Transverse colon (tissue), 4 donors: ENCODE data around the gene GNA14. TPM values are rescaled to one million over a fixed set of nuclear protein-coding genes. Genes with fewer than 3 reads are reported as not detected.
"Not testable (repeated sequence)": the region's sequence is repeated elsewhere in the genome, so short reads cannot be mapped to it uniquely, and the experiment has no call there.

Source experiments
- DNase-seq: peaks from one replicate; pipeline ENCODE4 v3.0.0-alpha.2; 2019
- H3K27ac ChIP-seq, 4 donors: fragments of 200-600 bp; sonication (generic); 2 replicates each; pipeline ENCODE4 v1.5.1; 2016 to 2018; ENCODE audit warnings: inconsistent platforms in 4 of 4
- H3K27me3 ChIP-seq: fragments of 200-600 bp; sonication (generic); 2 replicates; pipeline ENCODE4 v1.5.1; 2017; ENCODE audit warnings: inconsistent platforms
- H3K36me3 ChIP-seq, 4 donors: fragments of 200-600 bp; sonication (generic); 2 replicates each; pipeline ENCODE4 v1.5.1; 2017 to 2019; ENCODE audit warnings: inconsistent platforms in 4 of 4
- H3K4me1 ChIP-seq, 4 donors: fragments of 200-600 bp; sonication (generic); 2 replicates each; pipeline ENCODE4 v1.5.1; 2017 to 2020; ENCODE audit warnings: inconsistent platforms in 4 of 4
- H3K4me3 ChIP-seq, 4 donors: fragments of 200-600 bp; sonication (generic); 1 replicate in 1 of 4; 2 replicates in 3 of 4; pipeline versions ENCODE4 v1.5.1 to v1.6.1; 2017 to 2019; ENCODE audit warnings: inconsistent platforms in 4 of 4
- H3K9me3 ChIP-seq, 2 donors: fragments of 200-600 bp; sonication (generic); 2 replicates each; pipeline ENCODE4 v1.5.1; 2017 to 2019; ENCODE audit warnings: inconsistent platforms in 2 of 2
- EP300 ChIP-seq: sonication (generic); formaldehyde crosslinking; IDR thresholded peaks from one replicate; pipeline ENCODE4 v1.6.1; 2017; ENCODE audit warnings: antibody characterized with exemption, low read depth
- POLR2A ChIP-seq: fragments of 450-650 bp; IDR thresholded peaks from one replicate; pipeline ENCODE4 v1.6.1; 2016; ENCODE audit warnings: antibody characterized with exemption, mild to moderate bottlenecking, moderate library complexity
- POLR2AphosphoS5 ChIP-seq, 3 donors: sonication (generic); formaldehyde crosslinking; IDR thresholded peaks; one replicate each; pipeline ENCODE4 v1.6.1; 2016; ENCODE audit warnings: antibody characterized with exemption in 3 of 3
- WGBS, 2 donors: methylation state at CpG; one replicate each; pipeline ENCODE4 v1.1.5; 2018; ENCODE audit warnings: low coverage in 1 of 2; 5-methylcytosine and 5-hydroxymethylcytosine counted together
- in situ Hi-C, 4 donors: fragments of 200-750 bp; cut with MboI; loops; one replicate each; pipeline versions ENCODE4 v1.15.0 to v1.15.1; 2017; ENCODE audit warnings: low sequenced_read_pairs in 3 of 4, low pct_ligation_motif_present in 1 of 4, low pct_unique_long_range_greater_than_20kb in 1 of 4
- intact Hi-C: fragments of 100-400 bp; cut with DNase I; formaldehyde crosslinking; loops from one replicate; pipeline ENCODE4 v1.15.1; 2023; ENCODE audit warnings: low total_unique reads
- total RNA-seq, 4 donors: library from RNA; depleted of rRNA; stranded (reverse); fragments of >200 nt; gene quantifications; one replicate each; pipeline ENCODE4 v1.1.0, GENCODE V29; 2016
- TF ChIP-seq, protein P1 (sequence below), 5 experiments: fragments of 200-600 bp in 3 of 5; fragments of 450-650 bp in 2 of 5; sonication (generic) in 3 of 5; IDR thresholded peaks; 1 replicate in 2 of 5; 2 replicates in 3 of 5; pipeline ENCODE4 v1.5.1; 2016 to 2017; ENCODE audit warnings: antibody characterized with exemption in 5 of 5, inconsistent platforms in 3 of 5, mild to moderate bottlenecking in 2 of 5, moderate library complexity in 1 of 5

Gene GNA14
- total RNA-seq, 4 donors from 2014 or later, result 9.4 to 64.9 (median 16.9) TPM

DNA sequence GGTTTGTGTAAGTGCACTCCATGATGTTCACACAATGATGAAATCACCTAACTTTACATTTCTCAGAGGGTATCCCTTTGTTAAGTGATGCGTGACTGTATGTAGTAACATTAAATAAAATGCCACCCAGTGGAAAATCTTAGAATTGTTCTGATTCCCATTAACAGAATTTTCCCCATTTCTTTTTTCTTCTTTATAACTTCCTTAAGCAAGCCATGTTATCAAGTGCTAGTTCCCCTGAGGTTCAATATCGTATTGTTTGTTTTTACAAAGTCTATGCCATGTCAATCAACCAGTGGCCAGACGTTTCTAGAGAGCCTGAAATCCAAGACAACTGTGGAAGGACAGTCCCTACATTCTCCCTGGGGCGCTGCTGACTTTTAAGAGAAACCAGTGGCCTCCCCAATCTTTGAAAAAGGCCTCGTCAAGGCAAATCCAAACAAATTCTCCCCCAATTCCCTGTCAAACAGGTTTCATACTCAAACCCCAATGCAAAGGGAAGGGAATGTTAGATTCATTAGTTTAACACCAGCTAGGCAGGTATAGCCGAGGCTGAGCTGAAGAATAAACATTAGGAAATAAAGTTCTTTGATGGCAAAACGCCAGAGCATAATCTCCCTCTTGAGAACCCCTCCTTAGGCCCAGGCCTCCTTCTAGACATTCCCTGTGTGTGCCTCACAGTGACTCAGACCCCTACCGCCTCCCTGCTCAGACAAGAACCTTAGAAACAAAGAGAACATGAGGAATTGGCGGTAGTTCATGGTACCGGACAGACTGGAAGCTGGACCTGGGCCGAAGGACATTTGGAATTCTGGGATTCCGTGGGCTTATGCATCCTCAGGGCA is 198.7 kb downstream of the GNA14 start:
- intact Hi-C loops, result no loop called here
- 74 to 100% methylated on average over 1 to 12 of the region's 12 CpGs for WGBS, 2 donors
- Histone ChIP-seq H3K4me1 (no peaks in the 10 kb centered on the region), H3K4me3 (no peak overlapping the region), H3K36me3 (no peaks in the 10 kb centered on the region), H3K27me3 (no peaks in the 10 kb centered on the region), H3K9me3 (no peaks in the 10 kb centered on the region), H3K27ac (no peak overlapping the region)
- DNase-seq, result no peak
- TF ChIP-seq EP300, result no peak
- TF ChIP-seq POLR2AphosphoS5 (IDR thresholded peaks at IDR 0.05), result no peak
- TF ChIP-seq, protein P1, sequence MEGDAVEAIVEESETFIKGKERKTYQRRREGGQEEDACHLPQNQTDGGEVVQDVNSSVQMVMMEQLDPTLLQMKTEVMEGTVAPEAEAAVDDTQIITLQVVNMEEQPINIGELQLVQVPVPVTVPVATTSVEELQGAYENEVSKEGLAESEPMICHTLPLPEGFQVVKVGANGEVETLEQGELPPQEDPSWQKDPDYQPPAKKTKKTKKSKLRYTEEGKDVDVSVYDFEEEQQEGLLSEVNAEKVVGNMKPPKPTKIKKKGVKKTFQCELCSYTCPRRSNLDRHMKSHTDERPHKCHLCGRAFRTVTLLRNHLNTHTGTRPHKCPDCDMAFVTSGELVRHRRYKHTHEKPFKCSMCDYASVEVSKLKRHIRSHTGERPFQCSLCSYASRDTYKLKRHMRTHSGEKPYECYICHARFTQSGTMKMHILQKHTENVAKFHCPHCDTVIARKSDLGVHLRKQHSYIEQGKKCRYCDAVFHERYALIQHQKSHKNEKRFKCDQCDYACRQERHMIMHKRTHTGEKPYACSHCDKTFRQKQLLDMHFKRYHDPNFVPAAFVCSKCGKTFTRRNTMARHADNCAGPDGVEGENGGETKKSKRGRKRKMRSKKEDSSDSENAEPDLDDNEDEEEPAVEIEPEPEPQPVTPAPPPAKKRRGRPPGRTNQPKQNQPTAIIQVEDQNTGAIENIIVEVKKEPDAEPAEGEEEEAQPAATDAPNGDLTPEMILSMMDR (IDR thresholded peaks at IDR 0.05), result no peak
- TF ChIP-seq POLR2A, result no peak
- in situ Hi-C loops, result loop anchor here (10.0 to 25.0 kb wide), 5 partner anchors 188 to 688 kb away; partner anchors contain the start of genes GNAQ (in 2 of the 4) and GNA14 (in 1 of the 4)

DNA sequence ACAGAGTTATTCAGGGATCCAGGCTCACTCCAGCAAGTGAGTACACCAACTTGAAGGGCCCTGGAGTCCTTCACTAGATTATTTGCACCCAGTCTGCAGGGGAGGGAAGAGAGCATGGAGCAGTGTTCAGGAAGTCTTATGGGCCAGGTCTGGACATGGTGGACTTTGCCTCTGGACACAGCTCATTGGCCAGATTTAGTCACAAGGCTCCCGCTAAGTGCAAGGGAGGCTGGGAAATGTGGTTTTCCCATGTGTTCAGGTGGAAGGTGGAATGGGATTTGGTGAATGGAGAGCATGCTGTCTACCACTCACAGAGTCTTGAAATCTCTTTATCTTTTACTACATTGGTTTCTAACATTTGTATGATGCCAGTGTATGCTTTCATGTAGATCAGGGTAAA is 200.5 kb downstream of the GNA14 start:
- Histone ChIP-seq H3K36me3 (no peaks in the 10 kb centered on the region), H3K27me3 (no peaks in the 10 kb centered on the region), H3K4me1 (no peaks in the 10 kb centered on the region), H3K27ac (no peak overlapping the region), H3K4me3 (no peak overlapping the region), H3K9me3 (no peaks in the 10 kb centered on the region)
- no peak for DNase-seq
- intact Hi-C loops, result no loop called here
- in situ Hi-C loops, result loop anchor here in 3 of 4 donors (25.0 kb wide), 2 partner anchors 290 to 590 kb away; partner anchors contain the start of gene GNAQ (in 1 of the 3)
- no peak for TF ChIP-seq POLR2A
- TF ChIP-seq, protein P1 (IDR thresholded peaks at IDR 0.05), result no peak
- no peak for TF ChIP-seq EP300
- no peak for TF ChIP-seq POLR2AphosphoS5 (IDR thresholded peaks at IDR 0.05)
- WGBS, 2 donors, result 100% methylated on average over 1 of the region's 1 CpG; no CpG with 5 or more reads in 1 of the 2 donors

DNA sequence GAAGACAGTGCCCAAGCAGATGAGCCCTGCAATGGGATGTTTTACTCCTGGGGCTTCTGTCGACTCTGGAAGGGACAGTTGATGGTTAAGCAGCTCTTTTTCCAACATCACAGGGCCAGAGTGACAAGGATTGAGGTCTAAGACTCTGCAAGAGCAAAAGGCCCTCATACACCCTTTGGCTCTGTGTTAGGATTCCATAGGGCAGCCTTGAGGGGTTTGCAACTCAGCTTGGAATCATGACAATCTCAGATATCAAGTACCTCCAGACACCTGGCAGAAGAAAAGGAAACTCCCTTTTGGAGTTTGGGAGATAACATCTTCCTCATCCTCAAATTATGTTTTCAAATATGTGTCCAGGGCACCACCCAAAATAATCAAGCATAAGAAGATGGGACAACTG is 205.7 kb downstream of the GNA14 start:
- Histone ChIP-seq H3K9me3 (no peaks in the 10 kb centered on the region), H3K4me1 (no peaks in the 10 kb centered on the region), H3K4me3 (no peak overlapping the region), H3K27me3 (no peaks in the 10 kb centered on the region), H3K27ac (no peak overlapping the region), H3K36me3 (no peaks in the 10 kb centered on the region)
- in situ Hi-C loops (loop anchor here in 3 of 4 donors (25.0 kb wide), 2 partner anchors 295 to 595 kb away; partner anchors contain the start of gene GNAQ (in 1 of the 3)), intact Hi-C loops (no loop called here)
- TF ChIP-seq POLR2A (no peak), POLR2AphosphoS5 (IDR thresholded peaks at IDR 0.05) (no peak), EP300 (no peak)
- TF ChIP-seq, protein P1 (IDR thresholded peaks at IDR 0.05), result no peak
- WGBS, 2 donors, result 60 to 85% methylated on average over 1 of the region's 1 CpG
- DNase-seq, result no peak

DNA sequence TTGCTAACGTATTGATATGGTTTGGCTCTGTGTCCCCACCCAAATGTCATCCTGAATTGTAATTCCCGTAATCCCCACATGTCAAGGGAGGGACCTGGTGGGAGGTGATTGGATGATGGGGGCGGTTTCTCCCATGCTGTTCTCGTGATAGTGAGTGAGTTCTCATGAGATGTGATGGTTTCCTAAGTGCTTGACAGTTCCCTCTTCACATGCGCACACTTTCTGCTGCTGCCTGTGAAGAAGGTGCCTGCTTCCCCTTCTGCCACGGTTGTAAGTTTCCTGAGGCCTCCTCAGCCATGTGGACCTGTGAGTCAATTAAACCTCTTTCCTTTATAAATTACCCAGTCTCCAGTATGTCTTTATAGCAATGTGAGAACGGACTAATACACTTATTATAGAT is 207.0 kb downstream of the GNA14 start:
- intact Hi-C loops, H3K27ac ChIP-seq, H3K36me3 ChIP-seq, H3K4me1 ChIP-seq, H3K27me3 ChIP-seq, H3K9me3 ChIP-seq, DNase-seq, H3K4me3 ChIP-seq: not testable (repeated sequence)
- 64 to 84% methylated on average over 7 of the region's 7 CpGs for WGBS, 2 donors
- in situ Hi-C loops, result loop anchor here in 3 of 4 donors (25.0 kb wide), 2 partner anchors 296 to 596 kb away; partner anchors contain the start of gene GNAQ (in 1 of the 3)
